VCaP (cell line): Measurements from ENCODE around the gene PARVG.

Source experiments
- H3K27ac ChIP-seq: fragments of 450-650 bp; 2 replicates; pipeline ENCODE4 v1.5.1; 2017
- TF ChIP-seq, protein P1 (sequence below): fragments of 450-650 bp; conservative IDR thresholded peaks from 2 replicates; pipeline ENCODE4 v1.5.1; 2017; ENCODE audit warnings: mild to moderate bottlenecking, moderate library complexity

Gene PARVG

DNA sequence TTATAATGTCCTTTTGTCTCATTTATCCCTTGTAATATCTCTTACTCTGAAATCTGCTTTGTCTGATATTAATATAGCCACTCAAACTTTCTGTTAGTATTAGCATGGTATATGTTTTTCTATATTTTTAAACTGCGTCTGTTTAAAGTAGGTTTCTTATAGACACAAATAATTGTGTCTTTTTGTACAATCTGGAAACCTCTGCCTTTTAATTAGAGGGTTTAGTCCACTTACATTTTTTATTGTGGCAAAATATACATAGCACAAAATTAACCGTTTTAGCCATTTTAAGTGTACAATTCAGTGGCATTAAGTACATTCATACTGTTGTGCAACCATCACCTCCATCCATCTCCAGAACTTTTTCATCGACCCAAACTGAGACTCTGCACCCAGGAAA is 28.6 kb downstream of the PARVG start:
- TF ChIP-seq, protein P1, sequence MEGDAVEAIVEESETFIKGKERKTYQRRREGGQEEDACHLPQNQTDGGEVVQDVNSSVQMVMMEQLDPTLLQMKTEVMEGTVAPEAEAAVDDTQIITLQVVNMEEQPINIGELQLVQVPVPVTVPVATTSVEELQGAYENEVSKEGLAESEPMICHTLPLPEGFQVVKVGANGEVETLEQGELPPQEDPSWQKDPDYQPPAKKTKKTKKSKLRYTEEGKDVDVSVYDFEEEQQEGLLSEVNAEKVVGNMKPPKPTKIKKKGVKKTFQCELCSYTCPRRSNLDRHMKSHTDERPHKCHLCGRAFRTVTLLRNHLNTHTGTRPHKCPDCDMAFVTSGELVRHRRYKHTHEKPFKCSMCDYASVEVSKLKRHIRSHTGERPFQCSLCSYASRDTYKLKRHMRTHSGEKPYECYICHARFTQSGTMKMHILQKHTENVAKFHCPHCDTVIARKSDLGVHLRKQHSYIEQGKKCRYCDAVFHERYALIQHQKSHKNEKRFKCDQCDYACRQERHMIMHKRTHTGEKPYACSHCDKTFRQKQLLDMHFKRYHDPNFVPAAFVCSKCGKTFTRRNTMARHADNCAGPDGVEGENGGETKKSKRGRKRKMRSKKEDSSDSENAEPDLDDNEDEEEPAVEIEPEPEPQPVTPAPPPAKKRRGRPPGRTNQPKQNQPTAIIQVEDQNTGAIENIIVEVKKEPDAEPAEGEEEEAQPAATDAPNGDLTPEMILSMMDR = no peak
- H3K27ac ChIP-seq = no peak overlapping the region

DNA sequence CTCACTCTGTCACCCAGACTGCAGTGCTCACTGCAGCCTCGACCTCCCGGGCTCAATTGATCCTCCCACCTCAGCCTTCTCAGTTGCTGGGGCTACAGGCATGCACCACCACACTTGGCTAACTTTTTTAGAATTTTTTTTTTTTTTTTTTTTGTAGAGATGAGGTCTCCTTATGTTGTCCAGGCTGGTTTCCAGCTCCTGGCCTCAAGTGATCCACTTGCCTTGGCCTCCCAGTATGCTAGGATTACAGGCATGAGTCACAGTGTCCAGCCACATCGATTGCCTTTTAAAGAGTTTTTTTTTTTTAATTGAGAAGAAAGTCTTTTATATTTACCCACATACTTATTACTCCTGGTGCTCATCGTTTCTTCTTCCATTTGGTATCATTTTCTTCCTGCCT is 30.0 kb downstream of the PARVG start:
- TF ChIP-seq, protein P1 = no peak

DNA sequence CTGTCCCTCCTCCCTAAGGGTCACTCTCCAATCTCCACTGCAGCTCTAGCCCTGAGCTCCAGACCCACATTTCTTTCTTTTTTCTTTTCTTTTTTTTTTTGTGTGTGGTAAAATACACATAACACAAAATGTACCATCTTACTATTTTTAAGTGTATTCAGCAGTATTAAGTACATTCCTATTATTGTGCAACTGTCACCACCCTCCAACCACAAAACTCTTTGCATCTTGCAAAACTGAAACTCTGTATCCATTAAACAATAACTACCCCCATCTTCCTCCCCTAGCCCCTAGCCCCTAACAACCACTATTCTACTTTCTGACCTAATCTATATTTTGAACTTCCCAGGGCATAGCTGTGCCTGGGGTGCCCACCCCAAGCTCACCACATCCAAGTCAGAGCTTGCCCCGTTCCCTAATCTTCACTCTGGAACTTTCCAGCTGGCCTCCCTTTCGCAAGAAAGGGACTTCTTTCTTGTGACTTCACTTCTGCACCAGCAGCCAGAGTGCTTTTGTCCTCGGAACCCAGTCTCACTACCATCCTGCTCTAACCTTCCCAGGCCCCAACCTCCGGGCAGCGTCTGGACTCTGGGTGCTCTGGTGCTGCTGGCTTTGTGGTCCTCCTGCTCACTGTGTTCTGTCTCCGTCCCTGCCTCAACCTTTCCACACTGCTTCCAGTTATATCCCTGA is 30.7 kb downstream of the PARVG start:
- no peak overlapping the region for H3K27ac ChIP-seq
- TF ChIP-seq, protein P1 = no peak

More for the DNA sequence above, 30.0 kb downstream of the PARVG start:
- H3K27ac ChIP-seq = no peak overlapping the region

DNA sequence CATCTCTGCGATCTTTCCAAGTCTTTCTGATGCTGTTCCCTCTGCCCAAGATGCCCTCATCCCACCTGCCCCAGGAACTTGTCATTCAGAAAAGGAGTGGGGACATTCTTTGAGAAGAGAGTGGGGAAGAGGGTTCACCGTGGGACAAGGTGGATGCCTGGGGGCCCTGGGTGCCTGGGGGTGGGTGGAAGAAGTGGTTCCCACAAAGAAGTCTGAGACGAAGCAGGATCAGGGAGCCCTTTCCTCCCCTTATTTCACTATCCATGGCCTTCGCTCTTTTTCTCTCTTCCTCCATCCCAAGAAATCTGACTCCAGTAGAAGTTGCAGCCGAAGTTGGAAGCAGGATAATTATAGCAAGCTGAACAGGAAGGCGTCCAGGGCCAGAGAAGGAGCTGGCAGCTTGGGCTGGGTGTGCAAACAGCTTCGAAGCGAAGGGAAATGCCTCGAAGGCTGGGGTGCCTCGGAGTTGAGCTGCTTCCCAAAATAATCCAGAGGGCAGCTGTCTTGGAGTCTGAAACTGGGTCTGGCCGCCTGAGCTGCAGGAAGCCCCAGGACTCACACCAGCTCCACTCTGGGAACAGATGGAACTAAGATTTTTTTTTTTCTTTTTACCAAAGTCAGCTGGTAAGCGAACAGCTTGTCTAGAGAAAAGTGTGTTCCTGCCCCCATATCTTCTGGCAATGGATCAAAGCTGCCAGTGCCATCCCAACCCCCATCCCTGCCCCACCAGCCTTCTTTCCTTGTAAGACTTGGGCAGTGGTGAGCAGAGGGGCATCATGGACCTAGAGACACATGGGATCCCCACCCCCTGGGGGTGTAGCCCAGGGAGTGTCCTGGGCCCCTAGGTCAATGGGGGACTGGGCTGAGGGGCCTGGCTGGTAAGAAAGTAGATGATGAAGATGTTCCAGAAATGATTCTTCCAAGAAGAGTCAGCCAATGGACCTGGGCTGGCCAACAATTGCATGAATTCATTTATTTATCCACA is 31.5 kb downstream of the PARVG start:
- TF ChIP-seq, protein P1 = no peak
- no peak overlapping the region for H3K27ac ChIP-seq

DNA sequence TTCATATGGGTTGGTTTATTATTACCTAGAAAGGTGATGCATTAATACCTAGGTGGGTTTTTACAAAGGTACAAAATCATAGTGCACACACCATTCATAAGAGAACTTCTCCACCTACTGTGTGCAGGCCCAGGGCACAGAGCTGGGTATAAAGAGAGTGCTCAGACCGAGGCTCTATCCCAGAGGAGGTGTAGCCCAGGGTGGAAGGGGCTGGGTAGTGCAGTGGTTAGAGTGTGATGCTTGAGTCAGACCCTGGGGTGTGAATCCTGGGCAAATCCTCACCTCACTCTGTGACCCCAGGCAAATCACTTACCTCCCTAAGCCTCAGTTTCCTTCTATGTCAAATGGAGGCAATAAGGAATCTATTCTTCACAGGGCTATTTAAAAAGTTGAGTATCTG is 32.2 kb downstream of the PARVG start:
- no peak overlapping the region for H3K27ac ChIP-seq
- TF ChIP-seq, protein P1 = no peak

DNA sequence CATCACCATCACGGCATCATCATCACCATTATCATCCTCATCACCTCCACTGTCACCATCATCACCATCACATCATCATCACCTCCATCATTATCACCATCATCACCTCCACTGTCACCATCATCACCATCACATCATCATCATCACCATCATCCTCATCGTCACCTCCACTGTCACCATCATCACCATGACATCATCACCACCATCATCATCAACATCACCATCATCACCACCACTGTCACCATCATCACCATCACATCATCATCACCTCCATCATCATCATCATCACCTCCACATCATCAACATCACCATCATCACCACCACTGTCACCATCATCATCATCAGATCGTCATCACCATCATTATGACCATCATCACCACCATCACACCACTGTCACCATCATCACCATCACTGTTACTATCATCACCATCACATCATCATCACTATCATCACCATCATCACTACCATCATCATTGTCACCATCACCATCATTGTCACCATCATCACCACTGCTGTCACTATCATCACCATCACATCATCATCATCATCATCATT is 32.8 kb downstream of the PARVG start:
- TF ChIP-seq, protein P1 = no peak

DNA sequence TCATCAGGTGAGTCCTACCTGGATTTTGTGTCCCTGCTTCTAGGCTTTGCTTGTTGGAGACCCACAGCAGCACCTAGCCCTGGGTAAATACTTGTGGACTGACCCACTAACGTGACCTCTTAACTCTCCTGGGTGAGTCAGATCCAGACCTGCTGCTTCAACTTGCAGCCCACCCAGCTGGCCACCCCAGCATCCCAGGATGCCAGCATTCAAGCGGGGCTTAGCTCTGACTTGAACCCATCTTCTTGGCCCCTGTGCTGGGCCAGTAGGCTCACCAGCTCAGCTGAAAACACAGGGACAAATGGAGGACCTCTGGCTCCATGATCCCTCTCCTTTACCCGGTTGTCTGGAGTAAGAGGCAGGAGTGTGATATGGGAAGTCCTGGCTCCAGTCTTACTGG is 33.5 kb downstream of the PARVG start:
- TF ChIP-seq, protein P1 = no peak
- no peak overlapping the region for H3K27ac ChIP-seq

More for the DNA sequence above, 32.8 kb downstream of the PARVG start:
- no peak overlapping the region for H3K27ac ChIP-seq
